ENCODE measurements around the gene TRPM1. TPM values are rescaled to one million over a fixed set of nuclear protein-coding genes. Genes with fewer than 3 reads are reported as not detected.

The TRPM1 gene
- total and polyA plus RNA-seq, 12 donors: 0.34 TPM; not detected in 11

DNA sequence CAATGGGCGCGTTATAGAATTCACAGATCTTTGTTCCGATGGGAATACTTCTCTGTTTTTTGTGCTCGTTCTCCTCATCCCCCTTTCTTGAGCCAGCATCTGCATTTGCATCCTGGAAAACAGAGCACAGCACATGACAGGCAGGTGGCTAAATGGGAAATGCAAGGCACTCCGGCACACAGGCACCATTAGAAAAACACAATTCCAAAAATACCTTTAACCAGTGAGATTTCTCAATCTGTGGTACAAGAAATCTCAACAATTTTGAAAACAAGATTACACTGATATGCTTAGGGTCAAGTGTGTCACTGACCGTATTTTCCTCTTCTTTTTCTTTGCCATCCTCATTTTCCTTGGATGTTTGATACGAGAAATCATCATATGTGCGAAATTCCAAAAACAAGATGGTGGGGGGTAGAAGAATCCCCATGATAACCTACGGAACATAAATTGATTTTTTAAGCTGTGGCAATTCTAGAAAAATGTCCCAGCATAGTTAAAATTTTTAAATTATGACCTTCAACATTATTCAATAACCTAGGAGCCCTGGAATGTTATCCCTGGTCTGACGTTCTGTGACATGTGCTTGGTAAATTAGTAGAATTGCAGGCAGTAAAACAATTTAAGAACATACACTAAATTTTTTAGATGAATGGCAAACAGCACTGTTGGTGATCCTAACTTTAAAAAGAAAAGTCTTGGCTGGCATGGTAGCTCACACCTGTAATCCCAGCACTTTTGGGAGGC is 63.6 kb downstream of the TRPM1 start:
- no peaks in the 10 kb centered on the region for H3K9me3 ChIP-seq (replicated peaks in 1 of 3)
- no peak for DNase-seq
- H3K27me3 ChIP-seq: no peaks in the 10 kb centered on the region
- 86 to 90% (median 89%) methylated on average over 10 of the region's 10 CpGs for WGBS, 4 donors
- H3K36me3 ChIP-seq (replicated peaks in 1 of 2): no peaks in the 10 kb centered on the region
- TF ChIP-seq POLR2A (IDR thresholded peaks at IDR 0.05): no peak
- TF ChIP-seq, protein P1, sequence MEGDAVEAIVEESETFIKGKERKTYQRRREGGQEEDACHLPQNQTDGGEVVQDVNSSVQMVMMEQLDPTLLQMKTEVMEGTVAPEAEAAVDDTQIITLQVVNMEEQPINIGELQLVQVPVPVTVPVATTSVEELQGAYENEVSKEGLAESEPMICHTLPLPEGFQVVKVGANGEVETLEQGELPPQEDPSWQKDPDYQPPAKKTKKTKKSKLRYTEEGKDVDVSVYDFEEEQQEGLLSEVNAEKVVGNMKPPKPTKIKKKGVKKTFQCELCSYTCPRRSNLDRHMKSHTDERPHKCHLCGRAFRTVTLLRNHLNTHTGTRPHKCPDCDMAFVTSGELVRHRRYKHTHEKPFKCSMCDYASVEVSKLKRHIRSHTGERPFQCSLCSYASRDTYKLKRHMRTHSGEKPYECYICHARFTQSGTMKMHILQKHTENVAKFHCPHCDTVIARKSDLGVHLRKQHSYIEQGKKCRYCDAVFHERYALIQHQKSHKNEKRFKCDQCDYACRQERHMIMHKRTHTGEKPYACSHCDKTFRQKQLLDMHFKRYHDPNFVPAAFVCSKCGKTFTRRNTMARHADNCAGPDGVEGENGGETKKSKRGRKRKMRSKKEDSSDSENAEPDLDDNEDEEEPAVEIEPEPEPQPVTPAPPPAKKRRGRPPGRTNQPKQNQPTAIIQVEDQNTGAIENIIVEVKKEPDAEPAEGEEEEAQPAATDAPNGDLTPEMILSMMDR (IDR thresholded peaks at IDR 0.05): no peak
- H3K4me1 ChIP-seq (replicated peaks in 1 of 2): no peaks in the 10 kb centered on the region
- H3K27ac ChIP-seq: no peak overlapping the region
- no peak overlapping the region for H3K4me3 ChIP-seq
- intact Hi-C loops (cut with DNase I): no loop called here

DNA sequence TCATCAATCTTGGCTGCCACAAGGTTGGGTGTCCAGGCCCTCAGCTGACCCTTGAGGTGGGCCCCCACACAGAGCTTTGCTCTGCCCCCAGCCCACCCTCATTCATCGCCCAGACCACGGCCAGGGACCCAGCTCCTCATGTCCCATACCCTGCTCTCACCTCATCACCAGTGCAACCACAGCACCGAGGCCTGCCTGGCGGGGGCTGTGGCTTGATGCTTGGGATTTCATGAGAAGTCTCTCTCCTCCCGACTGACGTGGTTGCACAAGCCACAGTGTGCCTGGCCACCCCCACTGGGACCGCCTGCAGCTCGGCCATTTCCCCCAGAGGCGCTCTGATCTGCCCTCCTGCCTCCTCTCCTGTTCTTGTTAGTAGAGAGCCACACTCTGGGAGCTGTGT is 64.7 kb downstream of the TRPM1 start:
- Histone ChIP-seq H3K4me1 (replicated peaks in 1 of 2) (no peaks in the 10 kb centered on the region), H3K36me3 (replicated peaks in 1 of 2) (no peaks in the 10 kb centered on the region), H3K9me3 (replicated peaks in 1 of 3) (no peaks in the 10 kb centered on the region), H3K27ac (no peak overlapping the region), H3K27me3 (no peaks in the 10 kb centered on the region), H3K4me3 (no peak overlapping the region)
- no peak for DNase-seq
- intact Hi-C loops (cut with DNase I): no loop called here
- TF ChIP-seq POLR2A (IDR thresholded peaks at IDR 0.05): no peak
- TF ChIP-seq, protein P1 (IDR thresholded peaks at IDR 0.05): no peak
- WGBS, 4 donors: 84 to 86% (median 85%) methylated on average over 5 to 9 of the region's 9 CpGs; no CpG with 5 or more reads in 1 of the 4 donors

DNA sequence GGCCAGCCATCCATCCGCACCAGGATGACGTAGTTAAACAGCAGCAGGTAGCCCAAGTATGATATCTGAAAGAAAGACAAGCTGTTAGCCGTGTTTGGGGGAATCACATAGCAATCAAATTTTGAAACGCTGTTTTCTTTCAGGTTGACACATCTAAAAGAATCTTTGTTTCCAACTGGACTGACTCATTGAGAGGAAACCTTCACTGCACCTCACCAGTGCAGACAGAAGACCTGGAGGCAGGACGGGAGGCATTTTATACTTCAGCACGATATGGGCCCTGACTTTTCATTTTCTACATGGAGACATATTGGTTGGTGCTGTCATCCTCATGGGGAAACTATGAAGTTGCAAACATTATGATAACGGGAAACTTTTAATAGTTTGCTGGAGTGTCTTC is 65.9 kb downstream of the TRPM1 start:
- 77 to 94% (median 84%) methylated on average over 7 of the region's 7 CpGs for WGBS, 4 donors
- TF ChIP-seq, protein P1 (IDR thresholded peaks at IDR 0.05): no peak
- TF ChIP-seq POLR2A (IDR thresholded peaks at IDR 0.05): no peak
- no peaks in the 10 kb centered on the region for H3K9me3 ChIP-seq (replicated peaks in 1 of 3)
- intact Hi-C loops (cut with DNase I): no loop called here
- no peak for DNase-seq
- no peaks in the 10 kb centered on the region for H3K36me3 ChIP-seq (replicated peaks in 1 of 2)
- no peaks in the 10 kb centered on the region for H3K27me3 ChIP-seq
- H3K27ac ChIP-seq: no peak overlapping the region
- H3K4me1 ChIP-seq (replicated peaks in 1 of 2): no peaks in the 10 kb centered on the region
- no peak overlapping the region for H3K4me3 ChIP-seq

DNA sequence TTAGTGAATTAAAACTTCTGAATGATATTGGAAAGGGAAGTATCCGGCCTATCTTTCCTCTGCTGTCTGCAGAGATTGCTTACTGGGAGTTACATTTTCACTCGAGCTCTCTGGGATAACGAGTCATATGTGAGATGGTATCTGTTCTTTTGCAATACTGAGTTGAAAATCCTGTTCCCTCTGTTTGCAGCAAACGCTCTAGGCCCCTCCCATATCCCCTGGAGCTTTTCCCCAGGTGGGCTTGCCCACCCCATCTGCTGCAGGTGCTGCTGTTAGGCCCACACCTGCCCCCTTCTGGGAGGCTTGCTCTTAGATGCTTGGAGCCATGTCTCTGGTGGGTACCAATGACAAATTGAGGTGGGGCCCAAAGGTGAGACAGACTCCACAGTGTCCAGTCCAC is 67.4 kb downstream of the TRPM1 start:
- Histone ChIP-seq H3K9me3 (replicated peaks in 1 of 3) (no peaks in the 10 kb centered on the region), H3K36me3 (replicated peaks in 1 of 2) (no peaks in the 10 kb centered on the region), H3K4me3 (no peak overlapping the region), H3K27me3 (no peaks in the 10 kb centered on the region), H3K27ac (no peak overlapping the region), H3K4me1 (replicated peaks in 1 of 2) (no peaks in the 10 kb centered on the region)
- DNase-seq: no peak
- WGBS, 4 donors: 57 to 63% (median 61%) methylated on average over 4 of the region's 4 CpGs
- intact Hi-C loops (cut with DNase I): no loop called here
- TF ChIP-seq, protein P1 (IDR thresholded peaks at IDR 0.05): no peak
- TF ChIP-seq POLR2A (IDR thresholded peaks at IDR 0.05): no peak

Measured in adrenal gland (tissue), 12 donors.